GM19099 (cell line): ENCODE data around the gene PEX13.

ENCODE experiments used
- POLR2A ChIP-seq: IDR thresholded peaks from 3 replicates; pipeline ENCODE4 v1.6.1; 2011; ENCODE audit warnings: low read depth; ENCODE audit not compliant: insufficient read length; ENCODE audit errors: extremely low read depth

PEX13 gene

GRCh38 chr2:60994131-60994530 is 23.4 kb upstream of the PEX13 start:
- no peak for TF ChIP-seq POLR2A

DNA sequence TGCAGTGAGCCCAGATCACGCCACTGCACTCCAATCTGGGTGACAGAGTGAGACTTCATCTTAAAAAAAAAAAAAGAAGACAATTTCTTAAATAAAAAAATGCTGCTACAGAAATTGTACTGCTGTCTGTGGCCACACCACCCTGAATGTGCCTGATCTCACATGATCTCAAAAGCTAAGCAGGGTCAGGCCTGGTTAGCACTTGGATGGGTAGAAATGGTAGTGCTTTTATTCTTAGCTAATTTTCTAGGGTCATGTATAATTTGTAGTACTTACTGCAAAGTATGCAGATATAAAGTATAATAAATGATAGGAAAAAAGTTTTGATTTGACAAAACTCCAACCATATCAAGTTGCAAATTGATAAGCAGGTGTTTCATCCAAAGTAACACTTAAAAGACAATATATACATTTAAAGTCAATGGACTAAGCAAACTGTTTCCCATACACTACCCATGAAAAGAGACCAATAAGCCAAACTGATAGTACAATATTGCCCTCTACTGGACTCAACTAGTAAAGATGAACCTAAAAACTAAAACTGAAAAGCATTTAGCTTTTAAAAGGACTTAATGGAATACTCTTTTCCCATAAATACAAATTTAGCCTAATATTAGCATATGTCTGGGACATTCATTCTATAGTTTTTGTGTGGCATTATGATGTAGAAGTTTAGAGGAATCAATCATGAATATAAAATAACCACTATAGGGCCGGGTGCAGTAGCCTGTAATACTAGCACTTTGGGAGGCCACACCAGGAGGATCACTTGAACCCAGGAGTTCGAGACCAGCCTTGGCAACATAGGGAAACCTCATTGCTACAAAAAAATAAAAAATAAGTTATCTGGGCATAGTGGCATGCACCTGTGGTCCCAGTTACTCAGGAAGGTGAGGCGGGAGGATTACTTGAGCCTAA is 18.6 kb upstream of the PEX13 start:
- TF ChIP-seq POLR2A, result no peak

GRCh38 chr2:61005736-61006135 is 11.8 kb upstream of the PEX13 start:
- TF ChIP-seq POLR2A, result no peak

DNA sequence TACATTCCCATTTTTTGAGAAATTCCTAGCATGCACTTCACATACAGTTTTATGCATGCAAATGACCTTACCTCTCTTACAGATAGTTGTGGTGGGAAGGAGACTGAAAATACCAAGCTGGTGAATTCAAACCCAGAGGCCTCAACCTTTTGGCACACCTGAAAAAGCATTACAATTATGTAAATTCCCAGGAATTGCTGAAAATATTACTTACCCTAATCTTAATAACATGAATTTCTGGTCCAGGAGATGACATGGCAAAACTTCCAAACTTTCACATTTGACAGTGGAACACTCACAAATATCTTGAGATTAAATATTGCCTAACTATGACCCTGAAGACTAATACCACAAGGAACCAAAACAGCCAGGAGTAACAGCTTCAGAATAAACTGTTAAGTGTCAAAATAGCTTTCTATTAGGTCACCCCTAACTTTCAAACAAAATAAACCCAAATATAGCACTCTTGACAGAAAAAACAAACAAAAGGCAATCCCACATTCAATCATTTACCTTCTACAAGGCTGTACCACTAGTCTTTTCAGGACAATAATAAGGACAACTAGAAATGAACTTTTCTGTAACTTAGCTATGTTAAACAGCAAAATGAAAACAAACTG is 10.9 kb upstream of the PEX13 start:
- no peak for TF ChIP-seq POLR2A

DNA sequence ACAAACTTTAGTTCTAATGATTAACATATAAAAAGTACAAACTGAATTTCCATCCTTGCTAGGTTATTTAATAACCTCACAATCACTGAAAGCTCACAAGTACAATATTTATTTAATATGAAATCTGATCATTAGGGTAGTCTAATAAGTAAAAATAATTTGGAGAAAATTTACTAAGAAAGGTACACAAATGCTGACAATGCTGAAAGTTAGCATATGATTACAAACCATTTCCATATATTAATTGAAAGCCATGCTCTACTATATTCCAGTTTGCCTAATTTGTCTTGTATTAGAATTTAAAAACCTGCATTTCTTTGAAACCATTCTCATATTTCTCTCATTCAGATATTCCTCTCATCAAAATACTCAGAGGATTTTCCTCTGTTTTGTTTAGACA is 8.2 kb upstream of the PEX13 start:
- no peak for TF ChIP-seq POLR2A

GRCh38 chr2:61011678-61012077 is 5.8 kb upstream of the PEX13 start:
- no peak for TF ChIP-seq POLR2A

GRCh38 chr2:61013382-61013781 is 4.1 kb upstream of the PEX13 start:
- TF ChIP-seq POLR2A, result no peak

DNA sequence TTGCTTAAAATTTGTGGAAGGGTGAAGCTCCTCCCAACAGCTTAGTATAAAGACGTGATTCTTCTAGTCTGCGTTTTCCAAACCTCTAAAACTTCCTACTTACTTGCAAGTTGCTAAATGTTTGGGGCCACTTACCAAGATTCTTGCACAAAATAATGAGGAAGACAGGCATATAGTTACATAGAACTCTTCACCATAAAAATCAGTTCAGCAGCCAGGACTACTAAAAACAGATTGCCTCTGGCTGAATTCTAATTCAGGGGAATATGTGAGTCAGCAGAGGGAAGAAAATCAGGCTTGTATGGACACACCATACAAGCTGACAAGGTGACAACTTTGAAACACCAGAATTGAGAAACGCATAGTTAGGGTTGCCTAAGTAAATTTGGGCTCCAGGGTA is 2.8 kb upstream of the PEX13 start:
- no peak for TF ChIP-seq POLR2A

GRCh38 chr2:61015976-61016375 is 1.5 kb upstream of the PEX13 start:
- TF ChIP-seq POLR2A, result no peak

DNA sequence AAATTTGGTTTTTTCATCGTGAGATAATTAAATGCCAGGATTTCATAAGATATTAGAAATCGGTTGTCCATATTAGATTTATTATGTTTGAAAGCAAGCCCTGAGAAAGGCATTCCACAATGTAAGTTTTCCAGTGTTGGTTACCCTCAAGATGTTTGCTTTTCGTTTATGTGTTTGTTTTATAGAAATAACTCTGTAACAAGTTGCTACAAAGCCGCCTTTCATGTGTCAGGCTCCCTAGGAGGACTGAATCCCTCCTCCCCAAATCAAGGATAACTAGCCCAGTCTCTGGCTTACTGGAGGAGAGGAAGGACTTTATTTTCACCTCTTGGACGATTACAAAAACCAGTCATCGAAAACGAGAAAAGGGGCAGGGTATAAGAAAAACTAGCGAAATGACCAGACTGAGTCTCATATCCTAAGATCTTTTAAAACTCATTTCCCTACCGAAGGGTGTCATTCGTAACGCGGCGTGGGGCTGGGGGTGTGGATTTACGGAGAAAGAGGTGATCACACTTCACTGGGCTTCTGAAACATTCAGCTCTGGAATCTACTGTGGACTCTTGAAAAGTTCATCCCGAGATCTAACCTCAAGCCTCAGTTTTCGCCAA is 1.0 kb upstream of the PEX13 start:
- TF ChIP-seq POLR2A, result no peak

- TF ChIP-seq POLR2A, result peak; percentile 70
Measured at GRCh38 chr2:61017003-61017555, 441 bp upstream of the PEX13 start.

DNA sequence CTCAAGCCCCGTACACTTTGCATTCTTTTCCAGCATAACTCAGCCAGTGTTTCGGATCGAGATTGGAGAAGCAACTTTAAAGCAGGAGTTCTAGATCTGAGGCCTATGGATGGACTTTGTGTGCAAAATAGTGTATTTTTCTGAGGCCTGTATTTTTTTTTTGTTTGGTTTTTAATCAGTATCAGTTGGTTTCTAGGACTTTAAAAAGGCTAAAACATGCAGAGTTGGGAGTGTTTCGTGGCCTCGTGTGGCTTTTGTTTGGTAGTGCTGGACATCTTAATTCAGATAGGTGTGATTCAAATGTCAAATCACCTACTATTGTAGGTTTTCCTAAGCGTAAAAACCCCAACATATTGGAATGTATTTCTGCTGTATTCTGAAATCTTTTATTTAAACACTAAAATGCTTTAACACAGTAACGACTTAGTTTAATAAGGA is 817 bp downstream of the PEX13 start:
- no peak for TF ChIP-seq POLR2A

DNA sequence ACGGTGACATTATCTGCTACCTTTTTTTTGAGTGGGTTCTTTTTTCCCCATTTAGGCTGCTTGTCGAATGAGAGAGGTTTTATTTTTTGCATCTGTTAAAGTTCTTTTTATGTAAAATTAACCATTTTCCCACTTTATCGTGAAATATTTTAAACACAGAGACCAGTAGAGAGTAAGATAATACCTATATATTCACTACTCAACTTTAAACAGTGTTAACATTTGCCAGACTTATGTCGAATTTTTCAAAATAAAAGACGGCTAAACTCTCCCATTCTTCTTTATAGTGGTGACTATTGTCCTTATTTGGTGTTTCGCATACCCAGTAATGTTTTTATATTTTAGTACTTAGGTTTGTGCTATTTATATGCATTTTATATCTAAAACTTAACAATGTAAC is 1.3 kb downstream of the PEX13 start:
- TF ChIP-seq POLR2A, result no peak

DNA sequence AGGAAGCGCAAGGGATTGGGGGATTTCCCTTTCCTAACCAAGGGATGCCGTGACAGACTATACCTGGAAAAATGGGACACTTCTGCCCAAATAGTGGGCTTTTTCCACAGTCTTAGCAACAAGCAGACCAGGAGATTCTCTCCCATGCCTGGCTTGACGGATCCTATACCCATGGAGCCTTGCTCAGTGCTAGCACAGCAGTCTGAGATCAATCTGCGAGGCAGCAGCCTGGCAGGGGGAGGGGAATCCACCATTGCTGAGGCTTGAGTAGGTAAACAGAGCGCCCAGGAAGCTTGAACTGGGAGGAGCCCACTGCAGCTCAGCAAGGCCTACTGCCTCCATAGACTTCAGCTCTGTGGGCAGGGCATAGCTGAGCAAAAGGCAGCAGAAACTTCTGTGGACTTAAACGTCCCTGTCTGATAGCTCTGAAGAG is 3.7 kb downstream of the PEX13 start:
- no peak for TF ChIP-seq POLR2A

DNA sequence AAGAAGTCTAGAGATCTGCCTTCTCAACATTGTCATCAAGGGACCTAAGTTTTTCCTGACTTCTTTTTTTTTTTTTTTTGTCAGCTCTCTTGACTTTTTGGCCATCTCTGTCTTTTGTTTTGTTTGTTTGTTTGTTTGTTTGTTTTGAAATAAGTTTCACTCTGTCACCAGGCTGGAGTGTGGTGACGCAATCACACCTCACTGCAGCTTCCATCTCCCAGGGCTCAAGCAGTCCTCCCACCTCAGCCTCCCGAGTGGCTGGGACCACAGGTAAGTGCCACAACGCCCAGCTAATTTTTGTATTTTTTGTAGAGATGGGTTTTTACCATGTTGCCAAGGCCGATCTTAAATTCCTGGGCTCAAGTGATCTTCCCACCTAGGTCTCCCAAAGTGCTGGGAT is 6.2 kb downstream of the PEX13 start:
- no peak for TF ChIP-seq POLR2A
